ENCODE results near the gene DHX57. TPM values are rescaled to one million over a fixed set of nuclear protein-coding genes. Genes with fewer than 3 reads are reported as not detected.

DHX57 gene
- total RNA-seq, 6 experiments from 2014 or later = 16.4 to 24.1 (median 20.4) TPM

DNA sequence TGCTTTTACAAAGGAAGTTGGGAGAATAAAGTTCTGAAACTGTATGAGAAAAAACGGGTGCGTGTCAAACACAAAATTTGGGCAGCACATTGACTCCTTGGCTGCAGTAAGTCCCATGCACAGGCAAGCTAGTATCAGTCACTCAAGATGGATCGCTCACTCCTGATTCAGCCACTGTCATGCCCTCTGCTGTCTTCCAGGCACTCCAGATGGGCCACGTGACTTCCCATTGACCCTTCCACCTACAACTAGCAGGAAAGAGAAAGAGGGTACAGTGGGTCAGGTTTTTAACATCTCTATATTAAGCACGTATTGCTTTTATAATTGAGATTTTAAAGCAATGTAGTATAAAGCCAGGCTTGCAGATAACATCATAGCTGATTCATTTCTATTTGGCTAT is 22.5 kb upstream of the DHX57 start:
- Mint-ChIP-seq H3K27ac (no peak overlapping the region), H3K4me3 (no peak overlapping the region), H3K9me3 (no peaks in the 10 kb centered on the region), H3K27me3 (ENCODE audit: insufficient read depth) (peaks cover 7% of the 10 kb centered on the region), H3K36me3 (ENCODE audit: low read depth) (no peaks in the 10 kb centered on the region), H3K4me1 (ENCODE audit: low read depth) (no peaks in the 10 kb centered on the region)
- no peak for DNase-seq
- TF ChIP-seq, protein P1, sequence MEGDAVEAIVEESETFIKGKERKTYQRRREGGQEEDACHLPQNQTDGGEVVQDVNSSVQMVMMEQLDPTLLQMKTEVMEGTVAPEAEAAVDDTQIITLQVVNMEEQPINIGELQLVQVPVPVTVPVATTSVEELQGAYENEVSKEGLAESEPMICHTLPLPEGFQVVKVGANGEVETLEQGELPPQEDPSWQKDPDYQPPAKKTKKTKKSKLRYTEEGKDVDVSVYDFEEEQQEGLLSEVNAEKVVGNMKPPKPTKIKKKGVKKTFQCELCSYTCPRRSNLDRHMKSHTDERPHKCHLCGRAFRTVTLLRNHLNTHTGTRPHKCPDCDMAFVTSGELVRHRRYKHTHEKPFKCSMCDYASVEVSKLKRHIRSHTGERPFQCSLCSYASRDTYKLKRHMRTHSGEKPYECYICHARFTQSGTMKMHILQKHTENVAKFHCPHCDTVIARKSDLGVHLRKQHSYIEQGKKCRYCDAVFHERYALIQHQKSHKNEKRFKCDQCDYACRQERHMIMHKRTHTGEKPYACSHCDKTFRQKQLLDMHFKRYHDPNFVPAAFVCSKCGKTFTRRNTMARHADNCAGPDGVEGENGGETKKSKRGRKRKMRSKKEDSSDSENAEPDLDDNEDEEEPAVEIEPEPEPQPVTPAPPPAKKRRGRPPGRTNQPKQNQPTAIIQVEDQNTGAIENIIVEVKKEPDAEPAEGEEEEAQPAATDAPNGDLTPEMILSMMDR (IDR thresholded peaks at IDR 0.05) = no peak

DNA sequence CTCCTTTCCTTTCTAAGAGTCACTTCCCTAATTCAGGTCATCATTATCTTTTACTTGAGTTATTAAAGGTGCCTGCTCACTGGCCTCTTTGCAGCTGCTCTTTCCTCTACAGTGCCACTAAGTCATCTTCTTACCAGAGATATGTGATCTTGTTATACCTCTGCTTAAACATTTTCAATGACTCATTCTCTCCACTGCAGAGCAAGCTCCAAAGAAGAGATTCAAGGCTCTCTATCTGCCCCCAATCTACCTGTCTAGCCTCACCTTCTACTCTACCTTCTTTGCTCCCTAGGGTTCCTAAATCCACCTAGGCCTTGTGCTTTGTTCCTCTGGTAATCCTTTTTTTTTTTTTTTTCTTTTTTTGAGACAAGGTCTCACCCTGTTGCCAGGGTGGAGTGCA is 17.1 kb upstream of the DHX57 start:
- Mint-ChIP-seq H3K27me3 (ENCODE audit: insufficient read depth) (peaks cover 10% of the 10 kb centered on the region), H3K4me3 (no peak overlapping the region), H3K4me1 (ENCODE audit: low read depth) (no peaks in the 10 kb centered on the region), H3K36me3 (ENCODE audit: low read depth) (no peaks in the 10 kb centered on the region), H3K9me3 (no peaks in the 10 kb centered on the region), H3K27ac (no peak overlapping the region)
- no peak for DNase-seq
- TF ChIP-seq, protein P1 (IDR thresholded peaks at IDR 0.05) = no peak

DNA sequence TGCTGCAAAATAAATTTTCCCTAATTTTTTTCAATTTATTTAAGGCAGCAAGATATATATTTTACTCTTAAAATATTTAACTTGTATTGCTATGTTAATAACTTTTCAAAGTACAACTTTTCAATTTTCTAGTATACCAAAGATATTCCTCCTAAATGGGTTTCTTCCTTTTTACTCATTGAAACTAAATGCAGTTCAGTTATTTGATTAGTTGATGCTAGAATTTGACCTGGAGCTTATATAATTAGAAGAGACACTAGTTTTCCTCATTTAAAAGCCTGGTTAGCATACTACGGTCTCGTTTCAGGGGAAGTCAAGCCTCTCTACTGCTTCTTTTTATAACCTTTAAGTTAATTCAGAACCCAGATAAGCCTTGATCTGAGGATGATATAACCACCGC is 13.8 kb upstream of the DHX57 start, which contains the start of gene ARHGEF33:
ARHGEF33 (plus strand) TSS at position 301 of the 400 bp plus-strand sequence. CDS start 29,573 bp downstream, outside the sequence.
- Mint-ChIP-seq H3K9me3 (no peaks in the 10 kb centered on the region), H3K36me3 (ENCODE audit: low read depth) (0 out of 2 replicates have a peak, but pooled peaks cover 2% of the 10 kb centered on the region), H3K27ac (no peak within 1 kb of the TSS), H3K4me1 (ENCODE audit: low read depth) (no peaks in the 10 kb centered on the region), H3K4me3 (no peak within 1 kb of the TSS), H3K27me3 (ENCODE audit: insufficient read depth) (peaks cover 10% of the 10 kb centered on the region)
- TF ChIP-seq, protein P1 (IDR thresholded peaks at IDR 0.05) = no peak
- no peak for DNase-seq

DNA sequence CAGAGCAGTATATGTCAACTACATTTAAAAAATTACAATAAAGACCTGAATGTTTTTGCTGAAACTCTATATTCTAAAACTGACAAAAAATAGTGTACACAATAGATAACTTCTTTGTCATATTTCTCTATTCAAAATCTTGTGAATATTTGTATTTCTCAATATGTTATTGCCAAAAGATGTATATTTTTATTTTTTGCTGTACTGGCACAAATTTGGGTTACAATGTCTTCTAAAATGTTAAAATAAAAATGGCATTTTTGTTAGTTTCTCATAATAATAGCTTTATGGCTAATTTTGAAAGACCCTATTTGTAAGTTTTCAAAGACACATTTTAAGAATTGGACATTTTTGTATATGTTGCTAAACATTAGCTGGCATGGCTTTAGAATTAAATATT is 13.3 kb upstream of the DHX57 start:
- Mint-ChIP-seq H3K4me3 (no peak overlapping the region), H3K4me1 (ENCODE audit: low read depth) (no peaks in the 10 kb centered on the region), H3K36me3 (ENCODE audit: low read depth) (0 out of 2 replicates have a peak, but pooled peaks cover 4% of the 10 kb centered on the region), H3K9me3 (no peaks in the 10 kb centered on the region), H3K27me3 (ENCODE audit: insufficient read depth) (peaks cover 8% of the 10 kb centered on the region), H3K27ac (no peak overlapping the region)
- TF ChIP-seq, protein P1 (IDR thresholded peaks at IDR 0.05) = no peak
- DNase-seq = no peak

DNA sequence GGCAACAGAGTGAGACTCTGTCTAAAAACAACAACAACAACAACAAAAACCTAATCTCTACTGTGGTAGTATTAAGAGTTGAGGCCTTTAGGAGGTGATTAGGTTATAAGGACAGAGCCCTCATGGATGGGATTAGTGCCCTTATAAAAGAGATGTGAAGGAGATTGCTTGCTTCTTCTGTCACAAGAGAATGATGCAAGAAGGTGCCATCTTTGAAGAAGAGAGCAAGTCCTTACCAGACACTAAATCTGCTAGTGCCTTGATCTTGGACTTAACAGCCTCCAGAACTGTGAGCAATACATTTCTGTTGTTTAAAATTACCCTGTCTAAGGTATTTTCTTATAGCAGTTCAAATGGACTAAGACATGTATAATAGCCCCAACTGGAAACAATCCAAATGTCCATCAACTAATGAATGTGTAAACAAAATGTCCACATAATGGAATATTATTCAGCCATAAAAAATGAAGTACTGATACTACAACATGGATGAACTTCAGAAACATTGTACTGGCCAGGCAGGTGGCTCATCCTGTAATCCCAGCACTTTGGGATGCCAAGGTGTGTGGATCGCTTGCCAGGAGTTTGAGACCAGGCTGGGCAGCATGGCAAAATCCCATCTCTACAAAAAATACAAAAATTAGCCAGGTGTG is 12.3 kb upstream of the DHX57 start:
- H3K27me3 Mint-ChIP-seq (ENCODE audit: insufficient read depth) = peaks cover 1% of the 10 kb centered on the region
- H3K9me3 Mint-ChIP-seq = no peaks in the 10 kb centered on the region
- no peak overlapping the region for H3K4me3 Mint-ChIP-seq

More for the DNA sequence above, 12.3 kb upstream of the DHX57 start:
- TF ChIP-seq, protein P1 (IDR thresholded peaks at IDR 0.05) = no peak
- H3K27ac Mint-ChIP-seq = no peak overlapping the region
- no peaks in the 10 kb centered on the region for H3K4me1 Mint-ChIP-seq (ENCODE audit: low read depth)
- peaks cover 6% of the 10 kb centered on the region; the same call in 1 of the 2 replicates for H3K36me3 Mint-ChIP-seq (ENCODE audit: low read depth)
- DNase-seq = no peak

All from HFFc6 (cell line).